A172 (cell line): Measurements from ENCODE around the gene RPRM. TPM values are rescaled to one million over a fixed set of nuclear protein-coding genes. Genes with fewer than 3 reads are reported as not detected.
A peak's percentile ranks its signal among the peaks of the same experiment; 100 is the strongest.
"Not testable (repeated sequence)": the region's sequence is repeated elsewhere in the genome, so short reads cannot be mapped to it uniquely, and the experiment has no call there.

Experiments
- DNase-seq: peaks from one replicate; pipeline ENCODE4 v3.0.0-alpha.2; 2015; ENCODE audit warnings: low spot score
- total RNA-seq: library from RNA; depleted of rRNA; stranded (reverse); fragments of >200 nt; shearing (Covaris generic); gene quantifications from 2 replicates; pipeline ENCODE4 v1.2.3, GENCODE V29; 2014

The RPRM gene
- total RNA-seq, 1 experiment from 2014 or later, result not detected

DNA sequence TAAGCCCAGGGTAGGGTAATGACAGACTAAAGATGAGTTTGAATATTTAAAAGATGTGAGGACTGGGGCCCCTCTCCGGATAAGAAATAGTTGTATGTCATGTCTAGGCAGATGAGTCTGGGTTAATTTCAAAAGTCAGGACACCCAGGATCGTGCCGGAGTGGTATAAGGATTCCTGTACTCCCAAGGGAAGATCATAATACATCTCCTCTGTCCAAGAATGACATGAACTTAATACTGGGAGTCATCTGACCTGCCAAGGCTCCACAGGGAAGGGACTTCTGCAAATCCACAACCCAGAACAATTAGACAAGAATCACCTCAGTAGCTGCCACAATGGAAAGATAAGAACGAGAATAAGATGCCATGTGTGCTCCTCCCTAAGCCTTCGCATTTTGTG, 17.1 kb downstream of the RPRM start:
- no peak for DNase-seq

DNA sequence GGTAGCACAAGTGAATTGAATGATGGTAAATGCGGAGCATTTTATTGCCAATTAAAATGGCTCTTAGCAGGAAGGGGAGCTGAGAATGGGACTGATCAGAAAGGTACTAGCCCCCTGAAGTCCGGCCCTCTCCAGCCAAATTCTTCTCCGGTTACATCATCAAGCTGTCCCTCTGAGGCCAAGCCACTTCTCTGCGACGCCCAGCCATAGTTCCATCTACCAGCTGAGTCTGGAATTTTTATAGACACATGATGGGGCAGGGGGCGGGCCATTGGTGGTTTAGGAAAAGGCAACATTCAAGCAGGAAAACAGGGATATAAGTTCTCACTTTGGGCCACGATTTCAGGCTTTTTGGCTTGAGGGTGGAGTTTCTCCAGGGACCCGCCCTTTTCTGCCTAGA, 22.7 kb downstream of the RPRM start:
- peak; percentile 79 for DNase-seq

DNA sequence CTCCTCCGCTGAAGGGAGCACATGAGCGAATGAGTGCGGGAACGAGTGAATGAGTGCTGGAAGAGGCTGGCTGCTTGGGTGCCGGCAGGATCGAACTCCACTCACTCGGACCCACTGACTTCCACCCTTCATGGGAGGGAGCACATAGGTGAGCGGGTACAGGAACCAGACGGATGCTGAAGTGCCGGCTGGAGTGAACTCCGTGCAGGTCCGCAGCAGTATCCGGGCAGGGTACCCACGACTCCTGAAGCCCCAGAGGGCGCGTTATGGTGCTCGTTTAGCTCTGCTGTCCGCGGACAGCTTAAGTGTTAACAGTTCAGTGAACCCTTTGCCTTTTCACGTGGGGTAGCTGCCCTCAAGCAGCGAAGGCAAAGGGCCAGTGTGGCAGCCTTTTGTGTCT, 23.2 kb downstream of the RPRM start:
- DNase-seq, result peak; percentile 19

DNA sequence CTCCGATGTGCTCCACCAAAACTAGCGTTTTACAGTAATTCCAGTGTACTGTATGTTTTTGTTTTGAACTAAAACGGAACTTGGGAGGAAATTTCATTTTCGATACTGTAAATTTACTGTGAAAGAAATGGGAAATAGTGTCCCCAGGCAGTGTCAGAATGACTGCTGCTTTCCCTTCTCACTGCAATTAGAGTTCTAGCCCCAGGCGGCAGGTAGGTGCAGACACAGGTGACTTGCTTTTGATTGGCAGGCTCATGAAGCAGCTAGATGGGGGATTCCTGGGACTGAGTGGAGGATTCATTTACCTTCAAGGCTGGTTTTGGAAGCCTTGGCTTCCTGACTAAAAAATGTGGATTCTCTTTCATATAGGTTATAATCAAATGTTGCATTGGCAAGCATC, 27.0 kb downstream of the RPRM start:
- no peak for DNase-seq

DNA sequence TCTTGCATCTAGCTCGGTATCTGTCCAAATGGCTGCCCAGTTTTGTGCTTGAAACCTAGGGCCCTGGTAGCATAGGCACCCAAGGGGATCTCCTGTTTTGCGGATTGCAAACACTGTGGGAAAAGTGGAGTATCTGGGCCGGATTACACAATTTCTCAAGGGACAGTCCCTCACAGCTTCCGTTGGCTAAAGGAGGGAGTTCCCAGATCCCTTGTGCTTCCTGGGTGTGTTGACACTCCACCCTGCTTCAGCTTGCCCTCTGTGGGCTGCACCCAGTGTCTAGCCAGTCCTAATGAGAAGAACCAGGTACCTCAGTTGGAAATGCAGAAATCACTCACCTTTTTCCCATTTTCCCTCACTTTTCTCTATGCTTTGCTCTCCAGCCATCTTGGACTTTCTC, 35.5 kb downstream of the RPRM start:
- DNase-seq, result peak; percentile 46

DNA sequence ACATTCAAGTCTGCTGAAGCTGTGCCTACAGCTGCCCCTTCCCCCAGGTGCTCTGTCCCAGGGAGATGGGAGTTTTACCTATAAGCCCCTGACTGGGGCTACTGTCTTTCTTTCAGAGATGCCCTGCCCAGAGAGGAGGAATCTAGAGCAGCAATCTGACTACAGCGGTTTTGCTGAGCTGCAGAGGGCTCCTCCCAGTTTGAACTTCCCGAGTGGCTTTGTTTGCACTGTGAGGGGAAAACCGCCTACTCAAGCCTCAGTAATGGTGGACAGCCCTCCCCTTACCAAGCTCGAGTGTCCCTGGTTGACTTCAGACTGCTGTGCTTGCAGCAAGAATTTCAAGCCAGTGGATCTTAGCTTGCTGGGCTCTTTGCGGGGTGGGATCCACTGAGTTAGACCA, 35.9 kb downstream of the RPRM start:
- peak; percentile 66 for DNase-seq

DNA sequence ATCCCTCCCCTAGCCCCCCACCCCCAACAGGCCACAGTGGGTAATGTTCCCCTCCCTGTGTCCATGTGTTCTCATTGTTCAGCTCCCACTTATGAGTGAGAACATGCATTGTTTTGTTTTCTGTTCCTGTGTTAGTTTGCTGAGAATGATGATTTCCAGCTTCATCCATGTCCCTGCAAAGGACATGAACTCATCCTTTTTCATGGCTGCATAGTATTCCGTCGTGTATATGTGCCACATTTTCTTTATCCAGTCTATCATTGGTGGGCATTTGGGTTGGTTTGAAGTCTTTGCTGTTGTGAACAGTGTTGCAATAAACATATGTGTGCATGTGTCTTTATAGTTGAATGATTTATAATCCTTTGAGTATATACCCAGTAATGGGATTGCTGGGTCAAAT, 38.5 kb downstream of the RPRM start:
- DNase-seq, result not testable (repeated sequence)

DNA sequence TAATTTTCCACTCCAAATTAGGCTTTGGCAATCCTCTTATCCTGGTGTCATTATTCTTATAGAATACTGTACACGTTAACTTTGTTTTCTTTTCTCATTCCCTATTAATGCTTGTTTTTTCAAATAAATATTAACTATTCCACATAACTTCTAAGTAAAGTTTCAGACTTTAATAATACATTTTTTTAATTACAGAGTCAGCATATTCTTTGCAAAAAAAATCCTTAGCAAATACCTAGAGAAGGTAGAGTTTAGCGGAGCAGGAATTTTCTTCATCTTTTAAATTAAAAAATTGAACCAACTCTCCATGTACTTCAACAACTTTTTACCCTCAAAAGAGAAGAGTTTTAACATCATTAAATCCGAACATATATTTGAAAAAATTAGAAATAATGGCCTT, 45.2 kb downstream of the RPRM start:
- no peak for DNase-seq

DNA sequence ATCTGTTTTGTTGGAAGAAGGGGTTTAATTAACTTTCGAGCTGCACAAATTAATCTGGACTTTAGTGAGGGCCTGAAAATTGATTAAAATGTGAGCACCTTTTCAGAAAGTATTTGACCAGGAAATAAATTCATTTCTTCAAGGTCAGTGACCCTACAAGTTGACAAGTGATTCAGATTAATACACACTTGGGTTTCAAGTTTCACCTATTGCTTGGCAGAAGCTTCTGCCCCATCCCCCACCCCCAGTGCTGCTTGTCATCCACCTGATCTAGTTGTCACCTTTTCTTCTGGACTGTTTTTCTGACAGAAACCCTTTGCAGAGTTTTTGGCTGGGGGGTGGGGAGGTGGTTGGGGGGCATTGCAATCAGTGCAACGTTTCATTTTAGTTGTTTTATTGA, 46.2 kb downstream of the RPRM start:
- no peak for DNase-seq

DNA sequence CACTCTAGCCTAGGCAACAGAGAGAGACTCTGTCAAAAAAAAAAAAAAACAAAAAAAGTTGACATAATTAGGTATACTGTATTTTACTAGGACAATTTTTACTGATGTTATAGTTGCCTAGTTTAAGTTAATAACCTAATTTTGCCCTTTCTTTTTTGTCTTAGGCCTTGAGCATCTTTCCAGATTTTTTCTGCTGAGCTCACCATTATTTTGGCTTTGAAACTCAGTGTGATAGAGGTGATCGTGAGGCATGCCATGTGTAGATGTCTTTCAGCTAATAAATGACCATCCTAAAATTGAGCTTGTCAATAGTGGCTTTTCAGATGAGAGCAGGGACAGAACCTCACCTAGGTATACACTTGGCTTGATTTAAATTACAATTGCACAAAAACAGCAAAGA, 47.4 kb downstream of the RPRM start:
- DNase-seq, result no peak
